Measurements from ENCODE around the gene TSC2. TPM values are rescaled to one million over a fixed set of nuclear protein-coding genes. Genes with fewer than 3 reads are reported as not detected.
"Not testable (repeated sequence)": the region's sequence is repeated elsewhere in the genome, so short reads cannot be mapped to it uniquely, and the experiment has no call there.

The TSC2 gene
- total RNA-seq, 2 donors from 2014 or later = 75.3 to 143 TPM

GRCh38 chr16:2093793-2094192 is 46.0 kb downstream of the TSC2 start:
- no peak overlapping the region for H3K9ac ChIP-seq (ENCODE audit: low read depth in 2 of 2, low read length in 2 of 2)
- H3K4me1 ChIP-seq = peaks cover 4% of the 10 kb centered on the region
- intact Hi-C loops (cut with DNase I) = no loop called here
- H3K27ac ChIP-seq = no peak overlapping the region
- H3K36me3 ChIP-seq = no peaks in the 10 kb centered on the region
- H3K4me3 ChIP-seq = no peak overlapping the region
- no peaks in the 10 kb centered on the region for H3K27me3 ChIP-seq
- TF ChIP-seq, protein P1, sequence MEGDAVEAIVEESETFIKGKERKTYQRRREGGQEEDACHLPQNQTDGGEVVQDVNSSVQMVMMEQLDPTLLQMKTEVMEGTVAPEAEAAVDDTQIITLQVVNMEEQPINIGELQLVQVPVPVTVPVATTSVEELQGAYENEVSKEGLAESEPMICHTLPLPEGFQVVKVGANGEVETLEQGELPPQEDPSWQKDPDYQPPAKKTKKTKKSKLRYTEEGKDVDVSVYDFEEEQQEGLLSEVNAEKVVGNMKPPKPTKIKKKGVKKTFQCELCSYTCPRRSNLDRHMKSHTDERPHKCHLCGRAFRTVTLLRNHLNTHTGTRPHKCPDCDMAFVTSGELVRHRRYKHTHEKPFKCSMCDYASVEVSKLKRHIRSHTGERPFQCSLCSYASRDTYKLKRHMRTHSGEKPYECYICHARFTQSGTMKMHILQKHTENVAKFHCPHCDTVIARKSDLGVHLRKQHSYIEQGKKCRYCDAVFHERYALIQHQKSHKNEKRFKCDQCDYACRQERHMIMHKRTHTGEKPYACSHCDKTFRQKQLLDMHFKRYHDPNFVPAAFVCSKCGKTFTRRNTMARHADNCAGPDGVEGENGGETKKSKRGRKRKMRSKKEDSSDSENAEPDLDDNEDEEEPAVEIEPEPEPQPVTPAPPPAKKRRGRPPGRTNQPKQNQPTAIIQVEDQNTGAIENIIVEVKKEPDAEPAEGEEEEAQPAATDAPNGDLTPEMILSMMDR (IDR thresholded peaks at IDR 0.05) = no peak
- no peaks in the 10 kb centered on the region for H3K9me3 ChIP-seq
- DNase-seq = no peak

- H3K36me3 ChIP-seq = no peaks in the 10 kb centered on the region
- peaks cover 4% of the 10 kb centered on the region for H3K4me1 ChIP-seq
- no peaks in the 10 kb centered on the region for H3K27me3 ChIP-seq
- H3K27ac ChIP-seq = no peak overlapping the region
- DNase-seq = no peak
- TF ChIP-seq, protein P1 (IDR thresholded peaks at IDR 0.05) = no peak
- H3K9ac ChIP-seq (ENCODE audit: low read depth in 2 of 2, low read length in 2 of 2) = no peak overlapping the region
- no peaks in the 10 kb centered on the region for H3K9me3 ChIP-seq
- H3K4me3 ChIP-seq = no peak overlapping the region
- intact Hi-C loops (cut with DNase I) = no loop called here
These were observed 47.6 kb downstream of the TSC2 start for GRCh38 chr16:2095315-2095853.

DNA sequence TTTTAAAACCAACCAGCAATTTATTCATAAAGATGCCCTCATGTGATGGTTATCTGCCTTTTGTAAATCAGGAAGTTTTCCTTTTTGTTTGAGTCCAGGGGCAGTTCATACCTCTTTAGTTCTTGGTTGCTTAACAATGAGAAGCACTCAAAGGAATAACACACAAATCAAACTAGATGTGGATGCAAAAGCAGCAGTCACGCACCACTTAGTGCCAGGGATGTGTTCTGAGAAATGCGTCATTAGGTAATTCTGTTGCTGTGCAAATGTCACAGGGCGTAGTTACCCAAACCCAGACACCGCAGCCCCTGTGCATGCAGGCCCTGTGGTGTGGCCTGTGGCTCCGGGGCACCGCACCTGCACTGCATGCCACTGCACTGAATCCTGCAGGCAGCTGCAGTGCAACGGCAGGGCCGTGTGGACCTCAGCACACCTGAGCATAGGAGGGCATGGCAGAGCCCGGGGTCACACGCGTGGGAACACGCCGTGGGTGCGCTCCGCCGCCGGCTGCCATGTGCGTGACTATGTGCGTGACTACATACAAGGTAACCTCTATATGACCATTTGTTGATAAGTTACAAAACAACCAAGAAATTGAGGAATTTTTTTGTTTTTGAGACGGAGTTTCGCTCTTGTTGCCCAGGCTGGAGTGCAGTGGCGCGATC is 48.3 kb downstream of the TSC2 start:
- intact Hi-C loops (cut with DNase I) = no loop called here
- H3K27me3 ChIP-seq = no peaks in the 10 kb centered on the region
- H3K9me3 ChIP-seq = no peaks in the 10 kb centered on the region
- no peak for DNase-seq
- TF ChIP-seq, protein P1 (IDR thresholded peaks at IDR 0.05) = no peak
- no peak overlapping the region for H3K9ac ChIP-seq (ENCODE audit: low read depth in 2 of 2, low read length in 2 of 2)
- H3K4me1 ChIP-seq = peaks cover 4% of the 10 kb centered on the region
- no peak overlapping the region for H3K27ac ChIP-seq
- no peaks in the 10 kb centered on the region for H3K36me3 ChIP-seq
- H3K4me3 ChIP-seq = no peak overlapping the region

- H3K9ac ChIP-seq (ENCODE audit: low read depth in 2 of 2, low read length in 2 of 2) = no peak overlapping the region
- H3K4me3 ChIP-seq = no peak overlapping the region
- H3K9me3 ChIP-seq = no peaks in the 10 kb centered on the region
- no peak overlapping the region for H3K27ac ChIP-seq
- H3K27me3 ChIP-seq = no peaks in the 10 kb centered on the region
- H3K36me3 ChIP-seq = no peaks in the 10 kb centered on the region
- no peak for DNase-seq
- TF ChIP-seq, protein P1 (IDR thresholded peaks at IDR 0.05) = no peak
- intact Hi-C loops (cut with DNase I) = no loop called here
- H3K4me1 ChIP-seq = peaks cover 4% of the 10 kb centered on the region
These were observed 49.2 kb downstream of the TSC2 start for GRCh38 chr16:2096853-2097595.

GRCh38 chr16:2097689-2098088 is 49.9 kb downstream of the TSC2 start:
- intact Hi-C loops (cut with DNase I); H3K27me3 ChIP-seq; H3K4me3 ChIP-seq; H3K36me3 ChIP-seq; H3K4me1 ChIP-seq; H3K9me3 ChIP-seq; DNase-seq; H3K27ac ChIP-seq; H3K9ac ChIP-seq (ENCODE audit: low read depth in 2 of 2, low read length in 2 of 2): not testable (repeated sequence)

GRCh38 chr16:2101581-2101980 is 53.8 kb downstream of the TSC2 start:
- H3K36me3 ChIP-seq, DNase-seq: not testable (repeated sequence)

More at GRCh38 chr16:2101581-2101980, 53.8 kb downstream of the TSC2 start:
- H3K9me3 ChIP-seq; H3K9ac ChIP-seq (ENCODE audit: low read depth in 2 of 2, low read length in 2 of 2); H3K27me3 ChIP-seq; intact Hi-C loops (cut with DNase I); H3K27ac ChIP-seq; H3K4me1 ChIP-seq; H3K4me3 ChIP-seq: not testable (repeated sequence)

Data from colonic mucosa (tissue), 4 donors.